Glutamatergic neuron (in vitro differentiated cells): Measurements from ENCODE around the gene SPINT2. TPM values are rescaled to one million over a fixed set of nuclear protein-coding genes. Genes with fewer than 3 reads are reported as not detected.
"Not testable (repeated sequence)": the region's sequence is repeated elsewhere in the genome, so short reads cannot be mapped to it uniquely, and the experiment has no call there.

ENCODE experiments used
- DNase-seq: peaks from one replicate; pipeline ENCODE4 v3.0.0; 2022
- H3K27ac Mint-ChIP-seq: one replicate; pipeline ENCODE4 v1.8.0; 2020; ENCODE audit warnings: mild to moderate bottlenecking, mixed read lengths, inconsistent platforms; ENCODE audit not compliant: unreplicated experiment
- H3K27me3 Mint-ChIP-seq: one replicate; pipeline ENCODE4 v1.8.0; 2020; ENCODE audit warnings: mild to moderate bottlenecking, moderate library complexity, mixed read lengths, inconsistent platforms; ENCODE audit not compliant: unreplicated experiment
- H3K36me3 Mint-ChIP-seq: one replicate; pipeline ENCODE4 v1.8.0; 2020; ENCODE audit warnings: mild to moderate bottlenecking, mixed read lengths, inconsistent platforms; ENCODE audit not compliant: unreplicated experiment
- H3K4me1 Mint-ChIP-seq: one replicate; pipeline ENCODE4 v1.8.0; 2020; ENCODE audit warnings: mild to moderate bottlenecking, low read depth, mixed read lengths, inconsistent platforms; ENCODE audit not compliant: unreplicated experiment
- H3K4me3 Mint-ChIP-seq: one replicate; pipeline ENCODE4 v1.8.0; 2020; ENCODE audit warnings: mild to moderate bottlenecking, mixed read lengths, inconsistent platforms; ENCODE audit not compliant: unreplicated experiment
- H3K9me3 Mint-ChIP-seq: one replicate; pipeline ENCODE4 v1.8.0; 2020; ENCODE audit warnings: mild to moderate bottlenecking, moderate library complexity, mixed read lengths, inconsistent platforms; ENCODE audit not compliant: unreplicated experiment
- CTCF ChIP-seq: fragments of 200-600 bp; sonication (generic); IDR thresholded peaks from one replicate; pipeline ENCODE4 v1.5.0; 2021; ENCODE audit not compliant: partially characterized antibody, unreplicated experiment
- total RNA-seq: library from RNA; stranded (reverse); fragmentation: NEBNext Ultra II Directional; extraction: Animal tissue kit (Norgen Biotek cat#: 25700); gene quantifications from one replicate; pipeline ENCODE4 v1.2.1, GENCODE V29; 2021; ENCODE audit not compliant: unreplicated experiment

The SPINT2 gene
- total RNA-seq, 1 donor from 2014 or later, result 78.9 TPM

GRCh38 chr19:38335949-38336637 is 71.7 kb downstream of the SPINT2 start:
- peaks cover 4% of the 10 kb centered on the region for H3K36me3 Mint-ChIP-seq
- no peak for TF ChIP-seq CTCF
- peaks cover 6% of the 10 kb centered on the region for H3K27me3 Mint-ChIP-seq
- H3K27ac Mint-ChIP-seq, result peak overlapping the region; percentile 90
- peaks cover 12% of the 10 kb centered on the region for H3K4me1 Mint-ChIP-seq
- H3K9me3 Mint-ChIP-seq, result peaks cover 11% of the 10 kb centered on the region
- DNase-seq, result peak; percentile 94
- H3K4me3 Mint-ChIP-seq, result peak overlapping the region; percentile 89

GRCh38 chr19:38336638-38337359 is 72.4 kb downstream of the SPINT2 start:
- DNase-seq, result peak; percentile 96
- Mint-ChIP-seq H3K4me3 (peak overlapping the region; percentile 89), H3K4me1 (peaks cover 12% of the 10 kb centered on the region), H3K27ac (peak overlapping the region; percentile 90), H3K36me3 (peaks cover 6% of the 10 kb centered on the region), H3K27me3 (peaks cover 6% of the 10 kb centered on the region), H3K9me3 (peaks cover 11% of the 10 kb centered on the region)
- no peak for TF ChIP-seq CTCF

GRCh38 chr19:38337360-38337653 is 72.9 kb downstream of the SPINT2 start:
- Mint-ChIP-seq H3K27ac (peak overlapping the region; percentile 33), H3K4me1 (peaks cover 12% of the 10 kb centered on the region), H3K27me3 (peaks cover 6% of the 10 kb centered on the region), H3K36me3 (peaks cover 6% of the 10 kb centered on the region), H3K4me3 (peak overlapping the region; percentile 89), H3K9me3 (peaks cover 11% of the 10 kb centered on the region)
- DNase-seq, result no peak
- TF ChIP-seq CTCF, result no peak

- peaks cover 12% of the 10 kb centered on the region for H3K9me3 Mint-ChIP-seq
- peak overlapping the region; percentile 89 for H3K27ac Mint-ChIP-seq
Observed at GRCh38 chr19:38339011-38339410, 74.6 kb downstream of the SPINT2 start.

GRCh38 chr19:38340927-38341326 is 76.6 kb downstream of the SPINT2 start:
- no peak overlapping the region for H3K4me3 Mint-ChIP-seq
- H3K27me3 Mint-ChIP-seq, result peaks cover 6% of the 10 kb centered on the region
- DNase-seq, result no peak
- peaks cover 12% of the 10 kb centered on the region for H3K4me1 Mint-ChIP-seq
- TF ChIP-seq CTCF, result no peak
- H3K36me3 Mint-ChIP-seq, result peaks cover 6% of the 10 kb centered on the region
- H3K27ac Mint-ChIP-seq, result peak overlapping the region; percentile 10
- peaks cover 12% of the 10 kb centered on the region for H3K9me3 Mint-ChIP-seq

More at GRCh38 chr19:38339011-38339410, 74.6 kb downstream of the SPINT2 start:
- DNase-seq, H3K36me3 Mint-ChIP-seq, H3K27me3 Mint-ChIP-seq: not testable (repeated sequence)
- Mint-ChIP-seq H3K4me1 (peaks cover 12% of the 10 kb centered on the region), H3K4me3 (peak overlapping the region; percentile 79)

Other genes starting within 250 kb of the SPINT2 start
- 33.8 TPM for gene DPF1, start 40.4 kb upstream of the SPINT2 start, total RNA-seq
- 327 TPM for gene PPP1R14A, start 8.2 kb upstream of the SPINT2 start, total RNA-seq
- 1.1 TPM for gene C19orf33, start 39.7 kb downstream of the SPINT2 start, total RNA-seq
- 101 TPM for gene YIF1B, start 51.4 kb downstream of the SPINT2 start, total RNA-seq
- gene KCNK6, start 55.3 kb downstream of the SPINT2 start, total RNA-seq, result 2.7 TPM
- gene CATSPERG, start 71.3 kb downstream of the SPINT2 start, total RNA-seq, result 39.0 TPM
- 156 TPM for gene PSMD8, start 110.0 kb downstream of the SPINT2 start, total RNA-seq
- 2.0 TPM for gene GGN, start 123.5 kb downstream of the SPINT2 start, total RNA-seq
- 8.7 TPM for gene SPRED3, start 124.1 kb downstream of the SPINT2 start, total RNA-seq
- 5.8 TPM for gene FAM98C, start 138.5 kb downstream of the SPINT2 start, total RNA-seq
- not detected for gene RASGRP4, start 161.6 kb downstream of the SPINT2 start, total RNA-seq
- gene RYR1, start 169.1 kb downstream of the SPINT2 start, total RNA-seq, result 117 TPM